IMR-90 (cell line): ENCODE results near the gene MDH1. TPM values are rescaled to one million over a fixed set of nuclear protein-coding genes. Genes with fewer than 3 reads are reported as not detected.

Experiments used
- ATAC-seq: fragments of 200-7000 bp; cut with Tn5 transposase; 2 replicates; pipeline ENCODE4 v1.9.1; 2020; ENCODE audit warnings: low read depth, mild to moderate bottlenecking, moderate library complexity
- BruUV-seq: library from RNA; stranded (reverse); fragments of 400-500 nt; replicated peaks from 2 replicates; lab custom pipeline; 2021; lab: Mats Ljungman, UMichigan
- CTCF ChIA-PET: fragments of 300-600 bp; formaldehyde crosslinking; extraction: SDS; loops from one replicate; lab custom pipeline; 2021; ENCODE audit warnings: antibody characterized with exemption; lab: Yijun Ruan, JAX
- POLR2A ChIA-PET: fragments of 300-600 bp; sonication (Branson Sonifier 250); formaldehyde crosslinking; loops from one replicate; lab custom pipeline; 2022; ENCODE audit warnings: antibody characterized with exemption; ENCODE audit not compliant: unreplicated experiment; lab: Charles Lee
- DNase-seq: peaks from one replicate; pipeline ENCODE4 v3.0.0; 2013
- H2AFZ ChIP-seq: replicated peaks from 2 replicates; pipeline ENCODE3; 2013; ENCODE audit warnings: low read length, mild to moderate bottlenecking; ENCODE audit not compliant: poor library complexity
- H2AK5ac ChIP-seq: 2 replicates; pipeline ENCODE4 v1.6.1; 2013; ENCODE audit warnings: low read depth, low read length, inconsistent platforms
- H2AK9ac ChIP-seq: replicated peaks from 2 replicates; pipeline ENCODE3; 2013; ENCODE audit warnings: mild to moderate bottlenecking, low read depth, low read length, moderate library complexity; ENCODE audit not compliant: poor library complexity
- H2BK120ac ChIP-seq: 2 replicates; pipeline ENCODE4 v1.6.1; 2013; ENCODE audit warnings: low read depth, low read length, inconsistent platforms
- H2BK15ac ChIP-seq: 3 replicates; pipeline ENCODE4 v1.6.1; 2013; ENCODE audit warnings: low read depth, low read length, inconsistent platforms
- H2BK20ac ChIP-seq: 2 replicates; pipeline ENCODE4 v1.6.1; 2013; ENCODE audit warnings: low read depth, mild to moderate bottlenecking, inconsistent platforms, low read length, moderate library complexity
- H2BK5ac ChIP-seq: 2 replicates; pipeline ENCODE4 v1.6.1; 2013; ENCODE audit warnings: mild to moderate bottlenecking, low read depth, low read length, inconsistent platforms; ENCODE audit not compliant: poor library complexity, severe bottlenecking
- H3K14ac ChIP-seq: replicated peaks from 2 replicates; pipeline ENCODE4 v1.6.1; 2013; ENCODE audit warnings: low read depth, low read length, inconsistent platforms
- H3K18ac ChIP-seq: 2 replicates; pipeline ENCODE4 v1.6.1; 2013; ENCODE audit warnings: low read depth, low read length, control low read depth
- H3K23ac ChIP-seq: 2 replicates; pipeline ENCODE4 v1.6.1; 2013; ENCODE audit warnings: low read depth, low read length, inconsistent platforms
- H3K27ac ChIP-seq: 2 replicates; pipeline ENCODE4 v1.5.1; 2013; ENCODE audit warnings: mild to moderate bottlenecking, control low read depth, low read length; ENCODE audit not compliant: insufficient read depth
- H3K27me3 ChIP-seq: 2 replicates; pipeline ENCODE4 v1.6.1; 2013; ENCODE audit warnings: low read length; ENCODE audit not compliant: control insufficient read depth, insufficient read depth
- H3K36me3 ChIP-seq: 2 replicates; pipeline ENCODE4 v1.6.1; 2013; ENCODE audit warnings: low read length, mixed read lengths; ENCODE audit not compliant: control insufficient read depth, insufficient read depth
- H3K4ac ChIP-seq: 2 replicates; pipeline ENCODE4 v1.6.1; 2013; ENCODE audit warnings: low read depth, low read length, inconsistent platforms
- H3K4me1 ChIP-seq: 2 replicates; pipeline ENCODE4 v1.6.1; 2013; ENCODE audit warnings: low read length, mixed read lengths; ENCODE audit not compliant: control insufficient read depth, insufficient read depth
- H3K4me2 ChIP-seq: 2 replicates; pipeline ENCODE4 v1.6.1; 2013; ENCODE audit warnings: low read depth, mild to moderate bottlenecking, control low read depth, low read length, moderate library complexity
- H3K4me3 ChIP-seq: 2 replicates; pipeline ENCODE4 v1.5.1; 2013; ENCODE audit warnings: low read depth, mild to moderate bottlenecking, control low read depth, low read length, moderate library complexity; ENCODE audit not compliant: insufficient read depth
- H3K56ac ChIP-seq: 2 replicates; pipeline ENCODE4 v1.6.1; 2013; ENCODE audit warnings: low read length, inconsistent platforms; ENCODE audit not compliant: insufficient read depth; ENCODE audit errors: extremely low read depth
- H3K79me1 ChIP-seq, 2 experiments: 2 replicates each; pipeline ENCODE4 v1.6.1; 2013; ENCODE audit warnings: low read length in 2 of 2, inconsistent platforms in 1 of 2, low read depth in 1 of 2
- H3K9ac ChIP-seq: 2 replicates; pipeline ENCODE4 v1.6.1; 2013; ENCODE audit warnings: low read depth, low read length, control low read depth
- H3K9me1 ChIP-seq: 2 replicates; pipeline ENCODE4 v1.6.1; 2013; ENCODE audit warnings: low read length, inconsistent platforms; ENCODE audit not compliant: insufficient read depth
- H3K9me3 ChIP-seq: 2 replicates; pipeline ENCODE4 v1.6.1; 2013; ENCODE audit warnings: low read length; ENCODE audit not compliant: control insufficient read depth, insufficient read depth
- H4K20me1 ChIP-seq: 2 replicates; pipeline ENCODE4 v1.6.1; 2013; ENCODE audit warnings: low read length, inconsistent platforms; ENCODE audit not compliant: insufficient read depth
- H4K5ac ChIP-seq: 2 replicates; pipeline ENCODE4 v1.6.1; 2013; ENCODE audit warnings: mild to moderate bottlenecking, low read depth, low read length, control low read depth
- H4K8ac ChIP-seq, 2 experiments: 2 replicates each; pipeline ENCODE4 v1.6.1; 2013; ENCODE audit warnings: low read depth in 2 of 2, low read length in 2 of 2, control low read depth in 1 of 2, inconsistent platforms in 1 of 2
- H4K91ac ChIP-seq: 2 replicates; pipeline ENCODE4 v1.6.1; 2013; ENCODE audit warnings: low read depth, low read length, inconsistent platforms; ENCODE audit not compliant: insufficient read depth
- CHD1 ChIP-seq: IDR thresholded peaks from 2 replicates; pipeline ENCODE4 v1.6.1; 2012; ENCODE audit warnings: low read depth, low read length, improper control_type of control experiment
- CTCF ChIP-seq: conservative IDR thresholded peaks from 2 replicates; pipeline ENCODE4 v1.5.1; 2012; ENCODE audit warnings: mild to moderate bottlenecking, low read depth, low read length, improper control_type of control experiment
- FOS ChIP-seq: fragments of 150-350 bp; IDR thresholded peaks from 2 replicates; pipeline ENCODE4 v1.6.1; 2016; ENCODE audit warnings: low read depth, low read length
- MAFK ChIP-seq: IDR thresholded peaks from 2 replicates; pipeline ENCODE4 v1.6.1; 2012; ENCODE audit warnings: low read depth, low read length, improper control_type of control experiment
- MAZ ChIP-seq: IDR thresholded peaks from 2 replicates; pipeline ENCODE4 v1.6.1; 2012; ENCODE audit warnings: low read depth, mild to moderate bottlenecking, low read length, improper control_type of control experiment, moderate library complexity, borderline replicate concordance
- MXI1 ChIP-seq: IDR thresholded peaks from 2 replicates; pipeline ENCODE4 v1.6.1; 2012; ENCODE audit warnings: low read depth, mild to moderate bottlenecking, low read length, moderate library complexity, borderline replicate concordance
- NFE2L2 ChIP-seq: fragments of 150-350 bp; IDR thresholded peaks from 2 replicates; pipeline ENCODE4 v1.6.1; 2016; ENCODE audit warnings: low read depth, mild to moderate bottlenecking, low read length
- POLR2A ChIP-seq: IDR thresholded peaks from 2 replicates; pipeline ENCODE4 v1.6.1; 2012; ENCODE audit warnings: mild to moderate bottlenecking, low read depth, low read length
- RFX5 ChIP-seq: IDR thresholded peaks from 2 replicates; pipeline ENCODE4 v1.8.0; 2012; ENCODE audit warnings: low read depth, mild to moderate bottlenecking, low read length, moderate library complexity
- SMC3 ChIP-seq: fragments of 150-350 bp; IDR thresholded peaks from 2 replicates; pipeline ENCODE4 v1.6.1; 2016; ENCODE audit warnings: low read depth, mild to moderate bottlenecking, antibody characterized with exemption, low read length, moderate library complexity
- WGBS, 2 experiments: methylation state at CpG; one replicate each; pipeline versions ENCODE4 v1.1.5 to v1.1.7; 2013; ENCODE audit warnings: missing lambda C conversion rate in 2 of 2; ENCODE audit not compliant: insufficient read length in 1 of 2; ENCODE audit errors: extremely low coverage in 2 of 2; 5-methylcytosine and 5-hydroxymethylcytosine counted together
- dilution Hi-C: fragments of 300-500 bp; cut with HindIII; formaldehyde crosslinking; loops from one replicate; pipeline ENCODE4 v1.14.3; 2018; ENCODE audit warnings: low sequenced_read_pairs; ENCODE audit not compliant: unreplicated experiment
- in situ Hi-C: fragments of 300-500 bp; cut with MboI; formaldehyde crosslinking; loops from 3 replicates; pipeline ENCODE4 v1.14.3; 2019; ENCODE audit warnings: low sequenced_read_pairs, inconsistent platforms, mixed read lengths
- intact Hi-C: fragments of 100-400 bp; cut with micrococcal nuclease; formaldehyde crosslinking; loops from 2 replicates; pipeline ENCODE4 v1.10.0; 2022
- polyA plus RNA-seq, 3 experiments: library from polyadenylated mRNA; depleted of rRNA; stranded (reverse); fragments of >200 nt; gene quantifications; 2 replicates each; pipeline ENCODE4 v1.2.3, GENCODE V29; 2012; ENCODE audit warnings: low replicate concordance in 1 of 3
- total RNA-seq: library from RNA; depleted of rRNA; stranded (reverse); fragments of >200 nt; gene quantifications from 2 replicates; pipeline ENCODE4 v1.2.3, GENCODE V29; 2012

The MDH1 gene
- total and polyA plus RNA-seq, 2 of the 4 experiments (the other 2 are of a cell fraction): 195 to 248 TPM

- Histone ChIP-seq H2BK120ac (no peak overlapping the region; the same call in 1 of the 2 replicates), H3K36me3 (no peaks in the 10 kb centered on the region), H4K20me1 (no peaks in the 10 kb centered on the region), H3K4ac (peak overlapping the region; percentile 79), H3K9me1 (no peaks in the 10 kb centered on the region), H2AK9ac (peak overlapping the region; percentile 53), H3K27me3 (no peaks in the 10 kb centered on the region), H4K91ac (no peak overlapping the region; the same call in 1 of the 2 replicates), H3K9me3 (no peaks in the 10 kb centered on the region), H3K56ac (peak overlapping the region; percentile 86; the same call in 1 of the 2 replicates), H3K79me1 (peaks cover 21 to 47% of the 10 kb centered on the region in 2 experiments), H2AK5ac (no peak overlapping the region), H3K4me2 (peak overlapping the region; percentile 97), H2AFZ (peak overlapping the region; percentile 100), H3K4me3 (peak overlapping the region; percentile 51), H2BK15ac (no peak overlapping the region), H3K14ac (peak overlapping the region; percentile 94; the same call in 1 of the 2 replicates), H4K5ac (peak overlapping the region; percentile 23; the same call in 1 of the 2 replicates), H3K9ac (peak overlapping the region; percentile 53), H3K4me1 (peaks cover 2% of the 10 kb centered on the region; the same call in 1 of the 2 replicates), H3K23ac (peak overlapping the region; percentile 18; the same call in 1 of the 2 replicates), H4K8ac (peak overlapping the region; percentile 3 to 97; a peak in 2 of 4 replicates), H2BK5ac (peak overlapping the region; percentile 56), H3K18ac (no peak overlapping the region), H3K27ac (peak overlapping the region; percentile 68), H2BK20ac (no peak overlapping the region)
- no peak for TF ChIP-seq FOS
- no peak for TF ChIP-seq CTCF
- TF ChIP-seq NFE2L2: no peak
- no peak for TF ChIP-seq CHD1
- TF ChIP-seq RFX5: no peak
- TF ChIP-seq SMC3: no peak
- TF ChIP-seq MAFK: no peak
- TF ChIP-seq MAZ: no peak
- TF ChIP-seq MXI1: no peak
- no peak for TF ChIP-seq POLR2A
- ATAC-seq: peak; percentile 46
- in situ Hi-C loops: no loop called here
- no CpG with 5 or more reads among the region's 33 CpGs for WGBS, 2 experiments
- ChIA-PET CTCF (interaction anchor here (0.7 kb wide), 1 partner anchor 10 kb away, joined by 3 read pairs; no protein-coding TSS in a partner anchor), POLR2A (interaction anchor here (1.0 kb wide), 1 partner anchor 12 kb away, joined by 5 read pairs; no protein-coding TSS in a partner anchor)
- intact Hi-C loops: loop anchor here (2.0 to 5.0 kb wide), 2 partner anchors 273 to 299 kb away; no protein-coding TSS in a partner anchor
- dilution Hi-C loops: no loop called here
- no peak for DNase-seq
- no TSS peak for BruUV-seq
Observed at GRCh38 chr2:63587814-63588384, 864 bp upstream of the MDH1 start.
